ENCODE results near the gene RGS6.

The RGS6 gene

GRCh38 chr14:72416081-72416849, 484.0 kb downstream of the RGS6 start:
- no peak for DNase-seq

- DNase-seq, result peak; percentile 42
These were observed 484.7 kb downstream of the RGS6 start for GRCh38 chr14:72416892-72417291.

- DNase-seq, result no peak
These were observed 486.6 kb downstream of the RGS6 start for GRCh38 chr14:72418806-72419205.

GRCh38 chr14:72419226-72419775, 487.1 kb downstream of the RGS6 start:
- DNase-seq, result no peak

- peak; percentile 22 for DNase-seq
These were observed 488.7 kb downstream of the RGS6 start for GRCh38 chr14:72420749-72421474.

- no peak for DNase-seq
These were observed 491.7 kb downstream of the RGS6 start for GRCh38 chr14:72423957-72424356.

GRCh38 chr14:72430457-72430856, 498.2 kb downstream of the RGS6 start:
- no peak for DNase-seq

GRCh38 chr14:72432748-72433147, 500.5 kb downstream of the RGS6 start:
- DNase-seq, result no peak

GRCh38 chr14:72433511-72433910, 501.3 kb downstream of the RGS6 start:
- DNase-seq, result no peak

GRCh38 chr14:72434856-72435255, 502.6 kb downstream of the RGS6 start:
- no peak for DNase-seq

- DNase-seq, result no peak
These were observed 507.5 kb downstream of the RGS6 start for GRCh38 chr14:72439707-72440106.

- DNase-seq, result no peak
These were observed 511.0 kb downstream of the RGS6 start for GRCh38 chr14:72443256-72443655.

- DNase-seq, result no peak
These were observed 511.8 kb downstream of the RGS6 start for GRCh38 chr14:72443991-72444441.

- DNase-seq, result no peak
These were observed 512.5 kb downstream of the RGS6 start for GRCh38 chr14:72444701-72445100.

- DNase-seq, result no peak
These were observed 516.0 kb downstream of the RGS6 start for GRCh38 chr14:72448212-72448611.

- no peak for DNase-seq
These were observed 518.3 kb downstream of the RGS6 start for GRCh38 chr14:72450473-72451044.

- no peak for DNase-seq
These were observed 519.1 kb downstream of the RGS6 start for GRCh38 chr14:72451054-72451972.

GRCh38 chr14:72452774-72453173, 520.5 kb downstream of the RGS6 start:
- no peak for DNase-seq

GRCh38 chr14:72454388-72455160, 522.3 kb downstream of the RGS6 start:
- no peak for DNase-seq

GRCh38 chr14:72457641-72458040, 525.4 kb downstream of the RGS6 start:
- no peak for DNase-seq

GRCh38 chr14:72462056-72462455, 529.8 kb downstream of the RGS6 start:
- no peak for DNase-seq
